GM21360 (cell line): ENCODE data around the gene KXD1.
"Not testable (repeated sequence)": the region's sequence is repeated elsewhere in the genome, so short reads cannot be mapped to it uniquely, and the experiment has no call there.

Experiments
- ATAC-seq: cut with Tn5 transposase; IDR thresholded peaks from one replicate; pipeline ENCODE4 v1.9.1; 2021; ENCODE audit warnings: mild to moderate bottlenecking, moderate library complexity; ENCODE audit not compliant: unreplicated experiment

Gene KXD1

DNA sequence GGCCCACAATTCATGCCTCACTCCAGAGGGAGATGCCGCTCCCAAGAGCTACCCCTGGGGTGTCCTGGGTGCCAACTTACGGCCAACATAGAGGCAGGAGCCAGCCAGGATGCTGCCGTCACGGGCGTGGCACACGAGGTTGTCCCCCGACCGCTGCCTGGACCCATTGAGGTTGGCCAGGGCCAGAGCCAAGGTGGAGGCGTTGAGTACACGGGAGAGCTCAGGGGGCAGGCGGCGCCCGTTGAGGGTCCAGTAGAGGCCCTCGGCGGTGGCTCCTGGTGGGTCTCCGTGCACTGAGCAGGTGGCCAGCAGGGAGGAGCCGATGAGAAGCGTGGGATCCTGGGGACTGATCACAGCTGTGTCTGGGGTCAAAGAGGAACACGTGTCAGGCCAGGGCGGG, 41.8 kb downstream of the KXD1 start:
- ATAC-seq: no peak

DNA sequence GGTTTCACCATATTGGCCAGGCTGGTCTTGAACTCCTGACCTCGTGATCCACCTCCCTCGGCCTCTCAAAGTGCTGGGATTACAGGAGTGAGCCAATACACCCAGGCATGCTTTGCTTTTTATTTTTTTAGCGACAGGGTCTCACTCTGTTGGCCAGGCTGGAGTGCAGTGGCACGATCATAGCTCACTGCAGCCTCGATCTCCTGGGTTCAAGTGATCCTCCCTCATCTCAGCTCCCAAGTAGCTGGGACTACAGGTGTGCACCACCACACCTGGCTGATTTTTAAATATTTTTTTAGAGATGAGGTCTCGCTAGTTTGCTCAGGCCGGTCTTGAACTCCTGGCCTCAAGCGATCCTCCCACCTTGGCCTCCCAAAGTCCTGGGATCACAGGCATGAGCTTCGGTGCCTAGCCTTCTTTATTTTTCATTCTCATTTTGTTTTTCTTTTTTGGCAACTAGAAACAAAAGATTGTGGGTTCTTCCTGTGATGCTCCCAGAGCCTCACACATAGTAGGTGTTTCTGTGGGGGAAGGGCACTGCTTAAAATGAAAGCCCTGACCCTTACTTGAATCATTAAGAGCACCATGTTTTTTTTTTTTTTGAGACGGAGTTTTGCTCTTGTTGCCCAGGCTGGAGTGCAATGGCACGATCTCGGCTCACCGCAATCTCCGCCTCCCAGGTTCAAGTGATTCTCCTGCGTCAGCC, 43.2 kb downstream of the KXD1 start:
- not testable (repeated sequence) for ATAC-seq

DNA sequence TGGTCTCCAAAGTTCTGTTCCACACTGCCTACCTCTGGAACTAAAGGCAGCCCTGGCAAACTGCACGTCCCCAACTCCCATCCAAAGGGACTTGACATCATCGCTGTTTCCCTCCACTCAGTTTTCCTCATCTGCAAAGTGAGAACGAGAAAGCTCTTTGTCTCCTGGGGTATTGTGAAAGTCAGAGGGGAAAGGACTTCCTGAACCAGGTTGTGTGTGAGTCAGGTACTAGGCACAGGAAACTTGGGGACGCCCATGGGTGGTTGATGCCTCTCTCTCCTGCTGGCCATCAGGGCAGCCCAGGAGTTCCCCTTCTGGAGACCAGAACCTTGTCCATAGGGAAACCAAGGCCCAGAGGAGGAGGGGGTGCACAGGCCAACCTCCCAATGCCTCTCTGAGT, 44.2 kb downstream of the KXD1 start:
- ATAC-seq: no peak

DNA sequence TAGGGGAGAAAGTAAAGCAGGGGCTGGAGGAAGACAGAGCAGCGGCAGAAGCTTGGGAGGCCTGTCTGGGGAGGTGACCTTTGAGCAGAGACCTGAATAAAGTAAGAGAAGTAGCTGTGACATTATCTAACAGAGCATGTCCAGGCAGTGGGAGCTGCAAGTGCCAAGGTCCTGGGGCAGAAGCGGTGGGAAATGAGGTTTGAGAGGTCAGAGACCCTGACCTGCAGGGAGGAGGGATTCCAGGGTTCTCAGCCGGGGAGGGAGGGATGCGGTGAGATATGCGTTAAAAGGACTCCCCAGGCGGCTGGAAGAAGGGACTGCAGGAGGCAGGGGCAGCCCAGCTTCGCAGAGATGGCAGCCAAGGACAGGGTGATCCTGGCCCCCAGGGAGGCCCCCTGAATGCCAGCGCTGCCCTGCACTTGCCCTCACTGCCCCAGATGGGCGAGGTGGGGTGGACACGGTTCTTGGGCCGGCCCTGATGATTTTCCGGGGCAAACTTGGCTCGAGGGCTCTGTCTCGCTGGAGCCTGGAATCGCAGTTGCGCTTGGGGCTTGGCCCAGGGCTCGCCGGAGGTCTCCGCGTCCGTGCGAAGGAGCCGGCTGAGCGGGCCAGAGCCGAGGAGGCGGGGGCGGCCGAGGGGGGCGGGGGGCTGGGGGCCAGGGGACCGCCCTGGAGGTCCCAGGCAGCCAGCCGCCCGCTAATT, 45.7 kb downstream of the KXD1 start:
- ATAC-seq: no peak

DNA sequence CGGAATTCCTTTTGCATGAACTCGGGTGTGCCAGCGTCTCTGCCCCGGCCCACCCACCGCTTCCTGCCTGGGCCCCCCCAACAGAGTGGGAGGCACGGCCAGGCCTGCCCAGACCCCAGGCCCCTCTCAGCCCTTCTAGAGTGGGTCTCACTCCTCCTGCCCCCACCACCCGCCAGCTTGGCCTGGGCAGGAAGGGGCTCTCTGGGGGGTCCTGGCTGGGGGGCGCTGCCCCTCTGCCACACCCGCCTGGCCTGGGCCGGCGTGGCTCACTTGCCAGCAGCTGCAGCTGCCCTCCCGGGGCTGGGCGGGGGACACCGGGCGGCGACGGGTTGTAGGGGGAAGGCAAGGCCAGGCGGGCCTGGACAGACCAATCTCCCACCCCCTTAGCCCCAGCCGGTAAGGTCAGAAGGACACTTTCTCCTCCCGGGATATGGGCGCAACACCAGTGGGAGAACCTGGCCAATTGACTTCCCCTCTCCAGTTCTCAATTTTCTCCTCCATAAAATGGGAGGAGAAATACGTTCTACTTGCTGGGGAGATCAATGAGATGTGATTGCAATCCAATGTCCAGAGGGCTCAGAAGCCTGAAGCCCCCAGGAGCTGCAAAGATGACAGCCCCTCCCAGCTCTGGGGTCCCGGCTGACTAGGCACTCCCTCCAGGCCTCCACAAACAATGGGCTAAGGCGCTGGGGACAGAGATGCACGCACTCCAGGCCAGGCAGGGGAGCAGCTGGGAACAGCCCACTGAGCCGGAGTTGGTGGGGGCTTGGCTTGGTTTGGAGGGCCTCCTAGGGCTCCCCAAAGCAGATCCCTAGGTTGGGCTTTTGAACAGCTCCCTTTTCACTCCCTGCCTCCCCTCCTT, 46.5 kb downstream of the KXD1 start:
- no peak for ATAC-seq

DNA sequence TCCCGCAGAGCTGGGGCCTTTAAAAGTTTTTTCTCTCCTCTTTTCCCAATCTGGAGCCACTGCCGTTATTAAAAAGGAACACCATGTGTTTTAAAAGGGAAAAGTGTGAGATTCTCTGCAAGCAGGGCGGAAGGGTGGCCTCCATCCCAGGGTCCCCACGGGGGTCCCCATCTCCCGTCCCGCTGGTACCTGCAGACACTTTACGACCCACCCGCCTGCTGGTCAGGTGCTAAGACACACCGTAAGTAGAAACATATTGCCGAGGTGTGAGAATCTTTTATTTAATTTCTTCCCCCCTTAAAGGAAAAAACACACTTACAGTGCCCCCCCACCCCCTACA, 47.1 kb downstream of the KXD1 start:
- ATAC-seq: no peak

DNA sequence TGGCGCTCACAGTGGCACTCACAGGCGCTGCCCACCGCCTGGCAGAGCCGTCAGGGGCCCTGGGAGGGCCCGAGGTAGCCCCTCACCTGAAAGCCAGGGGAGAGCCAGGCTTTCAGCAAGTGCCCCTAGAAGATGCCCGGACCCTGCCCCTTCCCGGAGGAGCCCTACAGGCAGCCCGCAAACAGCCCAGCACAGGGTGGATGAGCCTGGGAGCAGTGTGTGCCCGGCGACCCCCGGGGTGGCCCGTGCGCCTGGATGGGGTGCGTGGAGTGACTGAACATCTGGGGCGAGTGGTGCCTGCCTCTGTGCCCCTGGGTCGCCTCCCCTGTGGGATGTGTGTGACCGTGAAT, 47.5 kb downstream of the KXD1 start:
- no peak for ATAC-seq

DNA sequence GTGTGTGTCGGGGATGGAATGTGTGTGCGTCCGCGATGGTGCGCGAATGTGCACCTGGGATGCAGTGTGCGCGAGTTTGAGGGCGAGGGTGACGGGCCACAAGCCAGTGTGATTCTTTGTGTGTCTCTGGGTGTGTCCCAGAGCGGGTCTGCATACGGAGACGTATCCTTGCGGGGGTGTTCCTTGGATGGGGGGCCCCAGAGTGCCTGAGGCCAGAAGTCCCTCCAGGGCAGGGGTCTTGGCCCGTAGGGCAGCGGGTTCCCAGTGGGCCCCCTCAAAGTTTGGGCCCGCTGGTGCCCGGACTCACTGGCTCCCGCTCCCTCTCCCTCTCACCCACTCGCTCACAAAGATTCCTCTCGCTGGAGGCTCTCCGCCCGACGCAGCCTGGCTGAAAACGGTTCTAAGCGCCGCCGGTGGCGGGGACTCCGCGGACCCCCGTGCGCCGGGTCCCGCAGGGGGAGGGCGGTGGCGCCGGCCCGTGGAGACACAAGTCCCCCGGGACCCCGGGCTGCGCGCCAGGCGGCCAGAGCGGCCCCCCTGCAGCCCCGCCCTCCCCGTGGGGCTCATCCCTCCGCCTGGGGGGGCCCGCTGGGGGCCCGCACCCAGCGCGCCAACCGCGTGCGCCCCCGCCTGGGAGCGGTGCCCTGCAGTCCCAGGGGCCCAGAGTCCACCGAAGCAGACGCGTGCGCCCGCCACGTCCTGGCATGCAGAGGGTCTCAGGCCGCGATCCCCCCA, 48.0 kb downstream of the KXD1 start:
- ATAC-seq: no peak

DNA sequence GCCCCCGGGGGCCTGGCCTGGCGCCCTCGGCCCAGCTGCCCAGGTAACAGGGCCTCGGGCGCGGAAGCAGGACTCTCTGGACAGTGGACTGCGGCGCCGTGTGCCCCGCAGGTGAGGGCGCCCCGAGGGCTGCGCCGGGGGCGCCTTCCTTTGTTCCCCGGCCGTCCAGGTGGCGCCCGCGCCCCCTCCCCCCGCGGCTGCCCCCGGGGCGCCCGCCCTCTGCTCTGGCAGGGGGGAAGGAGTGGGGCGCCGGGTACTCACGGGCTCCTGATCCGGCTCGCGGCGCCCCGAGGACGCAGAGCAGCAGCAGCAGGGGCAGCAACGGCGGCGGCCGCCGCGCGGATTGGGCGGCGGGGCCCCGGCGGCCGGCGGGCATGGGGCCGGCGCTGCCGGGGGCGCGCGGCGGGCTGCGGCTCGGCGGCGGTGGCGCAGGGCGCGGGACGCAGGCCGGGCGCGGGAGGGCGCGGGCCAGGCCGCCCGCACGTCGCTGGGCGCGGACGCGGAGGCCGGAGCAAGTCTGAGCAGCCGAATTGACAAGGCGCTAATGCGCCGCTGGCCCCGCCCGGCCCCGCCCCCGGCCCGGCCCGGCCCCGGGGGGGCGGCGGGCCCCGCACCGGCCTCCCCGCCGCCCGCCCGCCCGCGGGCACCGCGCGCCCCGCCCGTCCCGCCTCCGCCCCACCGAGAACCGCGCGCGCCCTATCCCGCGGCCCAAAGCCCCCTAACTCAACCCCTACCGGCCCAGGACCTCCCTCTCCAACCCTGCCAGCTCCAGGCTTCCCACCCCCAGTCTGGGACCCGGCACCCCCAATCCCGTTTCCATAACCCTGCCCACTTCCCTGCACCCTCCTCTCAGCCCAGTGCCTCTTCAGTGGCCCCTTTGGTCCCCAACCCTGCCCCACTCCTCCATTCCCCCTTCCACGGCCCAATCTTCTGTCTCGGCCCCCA, 48.9 kb downstream of the KXD1 start, which contains the start of gene CRLF1:
TSS of gene CRLF1 (minus strand) at position 519 of the 945 bp plus-strand sequence. CDS start at position 376, 143 bp downstream.
- ATAC-seq: no peak

DNA sequence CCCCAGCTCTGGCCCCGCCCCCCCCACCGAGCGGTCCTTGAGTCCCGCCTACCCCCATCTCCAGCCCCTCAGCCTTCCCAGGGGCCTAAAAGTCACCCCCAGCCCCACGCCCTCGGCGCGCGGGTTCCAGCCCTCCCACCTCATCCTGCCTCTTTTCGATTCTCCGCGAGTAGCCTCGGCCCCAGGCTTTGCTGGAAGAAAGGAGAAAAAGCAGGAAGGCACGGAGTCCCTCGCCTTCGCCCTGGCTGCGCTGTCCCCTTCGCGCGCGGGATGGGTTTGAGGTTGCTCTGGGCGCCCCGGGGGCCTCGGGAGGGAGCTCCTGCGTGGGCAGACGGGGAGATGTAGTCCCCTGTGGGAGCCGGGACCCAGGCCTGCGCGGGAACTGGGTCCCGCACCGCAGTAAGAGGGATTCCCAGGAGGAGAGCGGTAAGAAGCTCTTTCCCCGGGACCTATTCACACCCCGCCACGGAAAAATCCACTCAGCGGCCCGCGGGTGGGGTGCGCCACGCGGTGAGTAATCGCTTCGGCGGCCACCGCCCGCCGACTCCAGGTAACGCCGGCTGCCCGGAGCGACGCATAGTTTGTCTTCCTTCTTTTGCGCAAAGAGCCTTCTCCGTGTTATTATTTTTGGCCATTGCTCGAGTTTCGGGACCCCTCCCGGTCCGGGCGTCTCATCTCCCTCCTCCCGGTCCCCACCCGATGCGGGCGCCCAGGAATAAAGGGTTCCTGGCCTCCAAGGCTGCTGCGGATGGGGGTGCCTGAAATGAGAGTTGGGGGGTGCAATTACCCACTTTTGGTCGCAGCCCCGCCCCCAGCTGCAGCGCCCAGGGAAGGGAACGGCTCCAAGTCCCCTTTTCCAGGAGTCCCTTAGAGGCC, 49.8 kb downstream of the KXD1 start:
- ATAC-seq: no peak

DNA sequence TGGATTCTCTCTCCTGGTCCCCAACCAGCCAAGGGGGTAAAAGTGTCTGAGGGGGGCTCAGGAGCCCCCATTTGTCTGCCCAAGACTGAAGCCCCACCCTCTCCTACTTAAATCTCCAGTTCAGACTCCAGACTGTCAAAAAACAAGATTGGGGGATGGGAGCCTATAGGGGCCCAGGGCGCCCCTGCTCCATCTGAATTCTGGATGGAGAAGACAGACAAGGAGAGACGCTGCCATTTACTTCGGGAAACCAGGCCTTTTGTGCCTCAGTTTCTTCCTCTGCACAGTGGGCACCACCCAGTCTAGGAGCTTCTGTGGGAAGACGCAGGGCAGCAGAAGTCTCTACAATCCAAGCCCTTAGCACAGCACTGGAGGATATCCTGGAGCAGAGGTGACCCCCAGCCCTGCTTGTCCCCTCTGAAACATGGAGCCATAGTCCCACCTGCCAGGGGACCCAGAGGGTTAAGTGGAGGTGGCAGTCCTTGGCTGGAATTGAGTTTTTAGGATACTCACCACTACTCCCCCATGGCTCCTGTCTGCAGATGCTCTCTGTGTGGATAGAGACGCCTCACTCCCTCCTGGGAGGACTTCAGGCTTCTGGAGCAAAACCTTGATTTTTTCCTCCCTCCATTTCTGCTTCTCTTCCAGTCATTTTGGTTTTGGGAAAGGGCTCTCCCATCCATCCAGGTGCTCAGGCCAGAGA, 50.6 kb downstream of the KXD1 start:
- no peak for ATAC-seq

DNA sequence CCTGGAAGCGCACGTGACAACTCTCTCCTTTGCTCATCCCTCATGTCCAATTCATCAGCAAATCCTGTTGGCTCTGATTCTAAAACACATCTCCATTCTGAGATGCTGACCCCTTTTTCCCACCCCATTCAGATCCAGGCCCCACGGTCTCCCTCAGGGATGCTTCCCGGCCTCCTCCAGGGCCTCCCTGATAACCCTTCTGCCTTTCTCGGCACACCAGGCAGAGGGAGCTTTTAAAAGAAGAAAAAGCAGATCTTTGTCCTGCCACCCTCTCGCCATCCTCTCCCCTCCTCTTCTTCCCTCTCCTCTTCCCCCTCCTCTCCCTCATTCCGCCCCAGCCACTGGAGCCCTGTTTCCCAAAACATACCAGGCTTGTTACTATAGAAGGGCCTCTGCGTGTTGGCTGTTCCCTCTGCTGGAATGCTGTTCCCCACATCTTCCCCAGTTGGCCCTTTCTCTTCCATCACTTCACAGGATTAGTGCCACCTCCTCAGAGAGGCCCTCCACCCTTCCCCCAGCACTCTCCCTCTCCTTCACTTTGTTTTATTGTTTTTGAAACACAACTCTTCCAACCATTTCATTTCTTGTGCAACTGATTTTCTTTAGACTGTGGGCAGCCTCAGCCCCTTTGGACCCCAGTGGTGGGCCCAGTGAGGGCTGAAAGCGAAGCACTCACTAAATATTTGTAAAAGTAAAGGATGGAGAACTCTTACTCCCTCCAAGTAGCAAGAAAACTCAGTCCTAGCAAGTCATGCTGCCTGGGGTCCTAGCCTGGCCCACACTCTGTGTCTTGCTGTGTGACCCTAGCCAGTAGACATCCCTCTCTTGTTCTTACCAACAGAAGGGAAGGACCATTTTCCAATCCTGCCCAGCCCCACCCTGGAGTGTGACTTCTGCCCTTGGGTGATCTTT, 51.4 kb downstream of the KXD1 start:
- no peak for ATAC-seq

DNA sequence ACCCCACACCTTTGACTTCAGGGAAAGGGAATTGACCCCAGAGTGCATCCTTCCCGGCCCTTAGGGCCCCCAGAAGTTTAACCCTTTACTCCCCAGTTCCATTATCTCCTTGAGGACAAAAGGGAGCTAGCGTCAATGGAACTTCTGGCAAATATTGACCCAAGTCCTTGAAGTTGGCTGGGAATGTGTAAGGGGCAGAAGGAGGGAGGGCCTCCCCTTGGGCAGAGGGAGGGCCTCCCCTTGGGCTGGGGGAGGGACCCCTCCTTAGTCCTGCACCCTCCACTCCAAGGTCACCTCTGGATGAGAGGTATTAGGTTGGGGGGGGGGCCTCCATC, 52.0 kb downstream of the KXD1 start:
- ATAC-seq: no peak

DNA sequence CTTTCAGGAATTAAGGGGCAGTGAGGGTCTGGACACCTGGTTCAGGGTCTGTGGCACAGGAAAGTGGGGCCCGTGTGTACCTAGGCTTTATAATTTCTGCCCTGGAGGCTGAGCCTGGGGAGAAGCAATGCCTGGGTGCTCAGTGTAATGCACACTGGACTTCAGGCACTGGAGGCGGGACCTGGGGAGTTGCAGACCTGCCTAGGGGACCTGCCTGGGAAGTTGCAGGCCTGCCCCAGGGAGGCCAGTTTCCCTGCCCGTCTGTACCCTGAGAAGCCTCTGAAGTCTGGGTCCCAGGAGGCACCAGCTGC, 52.5 kb downstream of the KXD1 start:
- ATAC-seq: no peak

DNA sequence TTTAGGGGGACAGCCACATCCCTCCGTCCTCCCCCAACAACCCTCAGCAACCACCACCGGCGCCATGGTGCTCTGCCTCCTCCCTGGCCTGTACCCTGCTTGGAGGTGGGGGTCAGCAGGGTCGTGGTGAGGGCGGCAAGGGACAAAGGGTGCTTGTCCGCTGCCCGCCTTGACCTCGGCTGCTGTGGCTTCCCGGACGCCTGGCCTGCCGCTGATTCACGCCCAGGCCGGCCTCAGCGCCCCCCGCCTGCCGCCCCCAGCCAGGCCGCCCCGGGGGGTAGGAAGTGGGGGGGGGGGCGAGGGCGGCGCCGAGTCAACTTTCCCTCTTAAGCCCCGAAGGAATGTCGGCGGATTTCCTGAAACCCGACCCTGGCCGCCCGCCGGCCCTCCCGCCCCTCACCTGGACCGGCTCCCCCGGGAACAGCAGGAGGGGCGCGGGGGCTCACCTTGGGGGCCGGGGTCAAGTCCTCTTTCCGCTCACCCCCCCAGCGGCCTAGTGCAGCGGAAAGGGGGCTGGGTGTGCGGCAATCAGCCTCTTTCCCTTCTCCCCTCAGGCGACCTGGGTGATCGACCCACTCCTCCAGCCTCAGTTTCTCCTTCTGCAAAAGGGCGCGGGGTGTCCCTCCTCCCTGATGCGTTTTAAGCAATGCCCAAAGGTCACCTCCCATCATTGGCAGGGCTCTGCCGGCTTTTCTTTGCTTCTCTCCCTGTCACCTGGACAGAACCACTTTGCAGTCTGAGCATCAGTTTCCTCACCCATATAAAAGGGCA, 53.1 kb downstream of the KXD1 start:
- ATAC-seq: no peak

DNA sequence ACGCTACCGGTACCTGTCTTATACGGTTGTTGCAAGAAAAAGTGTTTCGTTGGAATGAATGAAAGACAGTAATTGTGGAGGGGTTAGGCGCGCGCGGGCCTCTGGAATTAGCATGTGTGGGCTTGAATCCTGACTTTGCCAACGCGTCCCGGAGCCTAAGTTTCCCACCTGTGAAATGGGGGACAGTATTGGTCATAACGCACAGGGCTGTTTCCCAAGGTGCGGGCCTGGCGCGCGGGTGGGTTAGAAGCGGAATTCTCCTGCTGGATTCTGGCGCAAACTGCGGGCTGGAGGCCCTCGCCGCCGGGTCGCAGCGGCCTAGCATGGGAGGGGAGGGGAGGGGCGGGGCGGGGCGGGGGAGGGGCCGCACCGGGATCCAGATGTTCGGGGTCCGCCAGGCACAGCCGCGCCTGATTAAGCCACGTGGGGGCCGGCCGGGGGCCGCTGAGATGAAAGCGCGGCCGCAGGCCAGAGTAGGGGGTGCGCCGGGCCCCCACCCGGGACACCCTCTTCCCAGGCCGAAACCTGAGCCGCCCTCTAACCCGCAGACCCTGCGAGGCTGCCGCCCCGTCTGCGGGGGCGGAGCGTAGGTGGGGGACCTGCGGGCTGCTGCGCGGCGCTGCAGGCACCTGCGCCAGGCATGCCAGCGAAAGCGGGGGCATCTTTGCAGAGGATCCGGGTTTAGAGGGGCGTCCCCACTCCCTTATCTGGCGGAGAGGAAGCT, 53.8 kb downstream of the KXD1 start:
- ATAC-seq: no peak
